GM21737 (cell line): ENCODE data around the gene PTPN2.
"Not testable (repeated sequence)": the region's sequence is repeated elsewhere in the genome, so short reads cannot be mapped to it uniquely, and the experiment has no call there.

Source experiments
- ATAC-seq: cut with Tn5 transposase; IDR thresholded peaks from one replicate; pipeline ENCODE4 v1.9.1; 2021; ENCODE audit warnings: mild to moderate bottlenecking, moderate library complexity; ENCODE audit not compliant: unreplicated experiment

The PTPN2 gene

DNA sequence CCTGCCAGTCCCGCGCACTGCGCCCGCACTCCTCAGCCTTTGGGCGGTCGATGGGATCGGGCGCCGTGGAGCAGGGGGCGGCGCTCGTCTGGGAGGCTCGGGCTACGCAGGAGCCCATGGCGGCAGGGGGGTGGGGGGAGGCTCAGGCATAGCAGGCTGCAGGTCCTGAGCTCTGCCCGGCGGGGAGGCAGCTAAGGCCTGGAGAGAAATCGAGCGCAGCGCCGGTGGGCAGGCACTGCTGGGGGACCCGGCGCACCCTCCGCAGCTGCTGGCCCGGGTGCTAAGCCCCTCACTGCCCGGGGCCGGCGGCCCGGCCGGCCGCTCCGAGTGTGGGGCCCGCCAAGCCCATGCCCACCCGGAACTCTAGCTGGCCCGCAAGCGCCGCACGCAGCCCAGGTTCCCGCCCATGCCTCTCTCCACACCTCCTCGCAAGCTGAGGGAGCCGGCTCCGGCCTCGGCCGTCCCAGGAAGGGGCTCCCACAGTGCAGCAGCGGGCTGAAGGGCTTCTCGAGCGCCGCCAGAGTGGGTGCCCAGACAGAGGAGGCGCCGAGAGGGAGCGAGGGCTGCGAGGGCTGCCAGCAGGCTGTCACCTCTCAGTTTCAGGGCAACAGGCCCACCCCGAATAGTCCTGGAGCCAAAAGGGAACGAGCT, 107.1 kb downstream of the PTPN2 start:
- ATAC-seq: no peak

DNA sequence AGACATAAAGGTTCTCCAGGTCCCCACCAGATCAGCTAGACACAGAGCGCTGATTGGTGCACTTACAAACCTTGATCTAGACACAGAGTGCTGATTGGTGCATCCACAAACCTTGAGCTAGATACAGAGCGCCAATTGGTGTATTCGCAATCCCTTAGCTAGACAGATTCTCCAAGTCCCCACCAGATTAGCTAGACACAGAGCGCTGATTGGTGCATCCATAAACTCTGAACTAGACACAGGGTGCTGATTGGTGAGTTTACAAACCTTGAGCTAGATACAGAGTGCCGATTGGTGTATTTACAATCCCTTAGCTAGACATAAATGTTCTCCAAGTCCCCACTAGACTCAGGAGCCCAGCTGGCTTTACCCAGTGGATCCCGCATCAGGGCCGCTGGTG, 107.6 kb downstream of the PTPN2 start:
- not testable (repeated sequence) for ATAC-seq

DNA sequence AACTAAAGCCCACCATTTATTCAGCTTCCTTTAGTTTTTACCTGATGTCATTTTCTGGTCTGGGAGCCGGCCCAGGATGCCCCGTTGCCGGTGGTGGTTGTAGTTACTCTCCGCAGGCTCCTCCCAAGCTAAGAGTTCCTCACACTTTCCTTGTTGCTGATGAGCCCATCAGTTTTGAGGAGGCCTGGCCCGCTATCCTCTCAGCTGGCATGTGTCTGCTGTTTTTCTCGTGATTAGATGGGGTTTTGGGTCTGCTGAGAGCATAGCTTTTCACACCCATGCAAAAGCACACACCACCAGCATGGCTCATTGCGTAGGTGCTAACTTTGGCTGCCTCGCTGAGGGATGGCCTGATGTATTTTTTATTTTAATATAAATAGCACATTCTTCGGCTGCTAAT, 109.1 kb downstream of the PTPN2 start:
- no peak for ATAC-seq

DNA sequence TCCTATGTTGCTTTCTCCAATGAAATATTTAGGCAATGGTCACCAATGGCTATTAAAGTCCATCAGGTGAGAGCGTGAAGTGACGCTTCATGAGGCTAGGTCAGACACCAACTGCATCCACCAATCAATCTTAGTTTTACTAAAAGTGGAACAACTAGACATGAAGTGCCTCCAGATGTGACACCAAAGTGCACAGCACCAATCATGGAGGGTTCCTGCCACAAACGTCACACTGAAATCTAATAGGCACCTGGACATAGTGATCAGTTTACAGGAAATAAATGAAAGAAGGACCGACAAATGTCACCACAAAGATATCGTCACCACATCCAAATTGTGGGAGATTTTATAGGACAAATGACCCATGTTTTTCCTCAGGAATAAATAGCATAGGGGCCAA, 110.7 kb downstream of the PTPN2 start:
- no peak for ATAC-seq

DNA sequence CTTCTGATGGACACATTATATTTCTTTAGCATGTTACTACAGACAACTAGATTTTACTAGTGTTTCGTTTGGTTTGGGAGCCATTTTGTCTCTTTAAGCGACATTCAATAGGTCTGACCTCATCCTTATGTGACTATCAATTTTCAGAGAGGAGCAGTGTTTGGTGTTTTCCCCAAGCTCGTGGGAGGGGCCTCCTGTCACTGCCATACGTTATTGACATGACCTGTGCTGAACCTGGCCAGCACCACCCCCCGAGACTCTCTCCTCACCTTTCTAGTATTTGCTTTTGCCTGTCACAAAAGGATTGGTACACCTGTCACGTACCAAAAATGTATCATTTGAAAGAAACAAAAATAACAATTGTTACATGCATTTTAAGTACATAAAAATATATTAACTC, 111.9 kb downstream of the PTPN2 start:
- ATAC-seq: no peak

DNA sequence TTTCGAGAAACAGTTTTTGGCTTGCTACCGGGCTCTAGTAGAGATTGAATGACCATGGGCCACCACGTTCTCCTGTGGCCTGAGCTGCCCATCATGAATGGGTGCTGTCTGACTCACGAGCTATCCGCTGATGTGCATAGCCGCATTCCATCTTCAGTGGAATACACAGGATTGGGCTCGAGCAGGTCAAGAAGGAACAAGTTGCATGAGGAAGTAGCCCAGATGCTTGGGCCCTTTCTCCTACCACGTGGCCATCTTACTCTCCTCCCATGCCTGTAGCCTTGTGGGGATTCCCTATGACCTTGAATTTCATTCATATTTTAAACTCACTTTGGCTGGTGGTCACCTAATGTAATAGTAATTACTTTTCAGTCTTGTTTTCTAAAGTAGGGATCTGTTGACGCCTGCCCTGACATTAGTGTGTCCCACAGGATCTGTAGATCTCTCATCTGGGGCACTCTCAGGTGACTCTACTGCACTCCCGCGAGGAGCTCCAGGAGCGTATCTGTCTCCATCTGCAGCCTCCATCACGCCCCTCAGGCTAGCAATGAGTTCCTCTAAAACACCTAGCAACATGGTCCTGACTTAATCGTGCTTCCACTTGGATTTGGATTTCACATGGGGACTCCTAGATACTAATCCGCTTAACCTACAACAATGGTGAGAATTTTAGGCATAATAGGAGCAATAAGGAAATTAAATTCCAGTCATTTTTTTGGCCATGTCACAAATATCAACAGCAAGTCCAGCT, 113.4 kb downstream of the PTPN2 start:
- ATAC-seq: no peak

DNA sequence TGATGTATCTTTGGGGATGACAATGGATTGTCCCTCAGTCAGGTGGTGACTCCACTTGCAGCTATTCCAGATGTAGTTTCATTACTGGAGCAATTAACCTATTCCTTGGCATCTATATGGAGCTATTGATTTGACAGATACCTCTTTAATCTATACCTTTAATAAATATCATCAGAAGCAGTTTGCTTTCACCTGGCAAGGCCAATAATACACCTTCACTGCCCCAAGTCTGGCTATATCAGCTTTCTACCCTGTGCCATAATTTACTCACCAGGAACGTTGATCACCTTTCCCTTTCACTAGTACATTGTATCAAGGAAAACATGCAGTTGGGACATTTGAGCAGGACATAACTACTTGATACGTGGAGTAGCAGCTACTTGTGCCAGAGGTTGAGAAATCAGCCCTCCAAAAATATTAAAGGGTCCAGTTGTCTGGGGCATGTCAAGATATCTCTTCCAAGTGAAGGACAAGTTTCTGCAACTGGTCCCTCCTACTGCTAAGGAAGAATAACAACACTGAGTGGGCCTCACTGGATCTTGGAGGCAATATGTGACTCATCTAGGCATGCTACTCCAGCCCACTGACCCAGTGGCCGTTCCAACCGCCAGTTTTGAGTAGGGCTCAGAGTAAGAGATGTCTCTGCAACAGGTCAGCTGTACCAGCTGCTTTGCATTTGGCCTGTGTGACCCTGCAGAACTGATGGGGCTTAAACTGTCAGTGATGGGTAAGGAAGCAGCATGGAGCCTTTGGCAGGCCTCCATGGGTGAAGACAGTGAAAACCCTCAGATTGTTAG, 114.2 kb downstream of the PTPN2 start:
- ATAC-seq: no peak

DNA sequence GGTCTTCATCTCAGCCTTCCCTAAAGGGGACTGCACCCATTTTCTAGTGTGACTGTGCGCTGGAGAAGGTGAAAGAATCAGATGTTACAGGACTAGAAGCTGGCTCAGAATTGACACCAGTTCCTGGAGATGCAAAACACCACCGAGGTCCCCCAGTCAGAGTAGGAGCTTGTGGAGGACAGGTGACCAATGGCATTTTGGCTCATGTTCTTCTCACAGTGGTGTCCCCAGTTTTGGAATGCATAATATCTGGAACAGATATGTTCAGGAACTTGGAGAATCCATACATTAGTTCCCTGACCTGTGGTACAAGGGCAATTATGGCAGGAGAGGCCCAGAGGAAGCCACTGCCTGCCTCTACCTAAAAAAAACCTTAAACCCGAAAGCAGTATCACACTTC, 114.9 kb downstream of the PTPN2 start:
- ATAC-seq: no peak

DNA sequence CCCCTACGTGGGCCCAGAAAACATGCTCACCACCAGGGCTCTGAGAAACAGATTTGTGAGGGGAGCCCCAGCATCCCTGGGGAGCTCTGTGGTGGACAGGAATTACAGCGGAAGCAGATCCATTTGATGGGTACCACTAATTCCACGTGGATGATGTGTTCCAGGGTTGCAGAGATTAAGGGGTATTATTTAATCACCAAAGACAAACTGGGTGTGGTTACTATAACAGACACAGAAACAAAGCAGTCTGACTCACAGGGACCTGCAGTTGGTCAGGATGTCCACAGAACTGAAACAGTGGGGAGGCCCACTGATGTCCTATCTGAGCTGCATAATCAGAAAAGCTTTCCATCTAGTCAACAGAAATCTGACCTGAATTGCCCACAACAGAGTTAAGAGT, 115.4 kb downstream of the PTPN2 start:
- no peak for ATAC-seq

DNA sequence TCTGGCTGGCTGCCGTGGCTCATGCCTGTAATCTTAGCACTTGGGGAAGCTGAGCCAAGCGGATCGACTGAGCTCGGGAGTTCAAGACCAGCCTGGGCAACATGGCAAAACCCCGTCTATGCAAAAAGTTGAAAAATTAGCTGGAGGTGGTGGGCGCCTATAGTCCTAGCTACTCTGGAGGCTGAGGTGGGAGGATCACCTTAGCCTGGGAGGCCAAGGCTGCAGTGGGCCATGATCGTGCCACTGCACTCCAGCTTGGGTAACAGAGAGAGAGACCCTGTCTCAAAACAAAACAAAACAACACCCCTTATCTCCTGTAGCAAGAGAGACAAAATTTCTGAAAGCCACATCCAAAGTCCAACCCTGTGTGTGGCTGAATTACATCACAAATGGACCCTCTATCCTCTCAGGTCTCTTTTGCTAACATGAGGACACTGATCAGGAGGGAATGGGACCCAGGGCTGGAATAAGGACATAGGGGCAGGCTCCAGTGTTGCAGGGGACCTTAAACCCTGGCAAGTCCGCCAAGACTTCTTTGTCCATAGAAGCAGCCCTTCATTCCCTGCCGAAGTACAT, 116.4 kb downstream of the PTPN2 start:
- ATAC-seq: no peak

DNA sequence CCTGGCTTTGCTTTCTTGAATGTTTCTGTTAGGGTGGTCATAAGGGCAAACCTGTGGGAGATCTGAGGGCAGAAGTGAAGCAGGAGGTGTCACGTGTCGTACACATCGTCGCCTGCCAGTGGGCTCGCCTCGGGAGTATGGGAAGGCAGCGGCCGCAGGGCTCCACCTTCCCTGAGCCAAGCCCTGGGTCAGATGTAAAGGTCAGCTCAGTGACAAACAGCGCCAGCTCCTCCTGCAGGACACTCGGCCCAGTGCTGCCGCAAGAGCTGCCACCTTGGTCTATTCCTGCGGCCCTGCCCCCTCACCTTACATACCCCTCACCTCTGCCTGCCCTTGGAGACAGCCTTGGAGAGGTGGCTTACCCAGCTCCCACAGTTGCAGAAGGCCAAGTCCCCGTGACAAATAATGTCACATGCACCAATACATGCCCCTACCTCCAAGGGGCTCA, 117.0 kb downstream of the PTPN2 start:
- ATAC-seq: no peak

DNA sequence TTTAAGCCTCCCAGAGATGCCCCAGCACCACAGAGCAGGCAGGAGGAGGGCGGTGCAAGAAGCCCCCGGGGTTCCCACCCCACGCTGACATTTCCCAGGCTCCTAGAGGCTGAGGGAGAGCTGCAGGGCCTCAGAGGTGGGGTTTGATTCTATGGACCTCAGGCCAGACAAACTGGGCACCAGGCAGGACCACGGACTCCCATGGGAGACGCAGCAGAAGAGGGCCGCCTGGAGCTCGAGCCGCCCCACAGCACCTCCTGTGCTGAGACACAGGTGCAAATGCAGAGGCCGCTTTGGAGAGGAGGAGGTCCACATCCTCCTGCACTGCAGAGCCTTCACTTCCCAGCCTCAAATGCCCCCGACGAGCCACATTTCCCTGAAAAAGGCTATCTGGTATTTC, 118.5 kb downstream of the PTPN2 start:
- no peak for ATAC-seq

DNA sequence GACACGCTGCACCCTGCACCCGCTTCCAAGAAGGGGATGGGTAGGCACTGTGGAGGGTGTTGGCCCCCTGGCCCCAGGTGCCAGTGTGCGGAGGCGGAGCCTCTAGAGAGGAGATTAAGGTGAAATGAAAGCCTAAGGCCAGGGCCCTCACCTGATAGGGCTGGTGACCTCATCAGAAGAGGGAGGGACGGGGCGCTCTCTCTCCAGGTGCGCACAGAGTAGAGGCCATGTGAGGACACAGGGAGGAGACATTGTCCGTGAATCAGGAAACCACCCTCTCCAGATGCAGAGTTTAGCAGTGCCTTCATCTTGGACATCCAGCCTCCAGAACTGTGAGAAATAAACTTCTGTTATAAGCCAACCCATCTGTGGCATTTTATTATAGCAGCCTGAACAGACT, 118.9 kb downstream of the PTPN2 start:
- no peak for ATAC-seq

DNA sequence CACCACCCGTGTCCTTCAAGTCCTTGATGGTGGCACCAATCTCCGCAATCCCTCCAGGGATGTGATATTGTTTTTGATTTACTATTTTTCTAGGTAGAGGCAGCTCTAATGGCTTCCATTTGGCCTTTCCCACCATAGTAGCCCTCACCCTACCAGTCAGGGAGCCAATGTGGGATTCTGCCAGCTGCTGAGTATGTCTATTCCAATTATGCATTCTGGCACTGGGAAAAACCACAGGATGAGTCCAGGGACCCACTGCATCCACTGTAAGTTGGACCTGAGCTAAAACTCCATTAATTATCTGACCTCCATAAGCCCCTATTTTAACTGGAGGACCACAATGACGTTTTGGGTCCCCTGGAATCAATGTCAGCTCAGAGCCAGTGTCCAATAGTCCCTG, 125.5 kb downstream of the PTPN2 start:
- not testable (repeated sequence) for ATAC-seq

DNA sequence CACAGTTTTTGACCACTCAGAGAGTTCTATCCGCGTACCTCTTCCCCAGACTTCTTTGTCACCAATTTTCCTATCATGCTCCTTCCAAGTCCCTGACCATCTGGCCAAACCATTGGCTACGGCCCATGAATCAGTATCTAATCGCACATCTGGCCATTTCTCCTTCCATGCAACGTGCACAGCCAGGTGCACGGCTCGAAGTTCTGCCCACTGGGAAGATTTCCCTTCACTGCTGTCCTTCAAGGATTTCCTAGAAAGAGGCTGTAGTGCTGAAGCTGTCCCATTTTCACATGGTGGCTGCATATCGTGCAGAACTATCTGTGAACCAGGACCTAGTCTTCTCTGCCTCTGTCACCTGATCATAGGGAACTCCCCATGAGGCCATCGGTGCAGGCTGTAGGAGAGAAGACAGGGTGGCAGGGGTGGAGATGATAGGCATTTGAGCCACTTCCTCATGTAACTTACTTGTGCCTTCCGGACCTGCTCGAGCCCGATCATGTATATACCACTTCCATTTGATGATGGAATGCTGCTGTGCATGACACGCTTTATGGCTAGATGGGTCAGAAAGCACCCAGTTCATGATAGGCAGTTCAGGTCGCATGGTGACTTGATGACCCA, 127.3 kb downstream of the PTPN2 start:
- not testable (repeated sequence) for ATAC-seq

DNA sequence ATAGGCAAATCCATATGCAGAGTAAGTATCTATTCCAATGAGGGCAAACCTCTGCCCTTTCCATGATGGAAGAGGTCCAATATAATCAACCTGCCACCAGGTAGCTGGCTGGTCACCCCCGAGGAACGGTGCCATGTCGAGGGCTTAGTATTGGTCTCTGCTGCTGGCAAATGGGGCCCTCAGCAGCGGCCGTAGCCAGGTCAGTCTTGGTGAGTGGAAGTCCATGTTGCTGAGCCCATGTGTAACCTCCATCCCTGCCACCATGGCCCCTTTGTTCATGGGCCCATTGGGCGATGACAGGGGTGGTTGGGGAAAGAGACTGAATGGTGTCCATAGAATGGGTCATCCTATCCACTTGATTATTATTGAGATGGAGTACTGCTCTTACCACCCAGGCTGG, 128.4 kb downstream of the PTPN2 start:
- ATAC-seq: not testable (repeated sequence)

DNA sequence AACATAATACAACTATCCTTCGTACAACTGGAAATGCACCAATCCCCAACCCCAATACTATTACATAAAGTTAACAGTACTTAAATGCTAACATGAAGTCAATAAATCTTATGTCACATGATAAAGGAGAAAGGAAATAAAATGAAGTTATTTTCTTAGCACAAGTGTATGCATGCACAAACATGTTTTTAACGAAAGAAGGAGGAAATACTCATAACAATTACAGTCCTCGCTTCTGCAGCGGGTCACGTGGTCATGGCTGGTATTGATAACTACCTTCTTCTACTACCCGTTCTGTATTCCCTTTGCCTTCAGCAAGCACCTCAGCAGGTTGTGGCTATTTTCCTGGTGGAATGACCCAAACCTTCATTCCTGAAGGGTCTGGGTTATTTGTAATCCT, 129.5 kb downstream of the PTPN2 start:
- no peak for ATAC-seq

DNA sequence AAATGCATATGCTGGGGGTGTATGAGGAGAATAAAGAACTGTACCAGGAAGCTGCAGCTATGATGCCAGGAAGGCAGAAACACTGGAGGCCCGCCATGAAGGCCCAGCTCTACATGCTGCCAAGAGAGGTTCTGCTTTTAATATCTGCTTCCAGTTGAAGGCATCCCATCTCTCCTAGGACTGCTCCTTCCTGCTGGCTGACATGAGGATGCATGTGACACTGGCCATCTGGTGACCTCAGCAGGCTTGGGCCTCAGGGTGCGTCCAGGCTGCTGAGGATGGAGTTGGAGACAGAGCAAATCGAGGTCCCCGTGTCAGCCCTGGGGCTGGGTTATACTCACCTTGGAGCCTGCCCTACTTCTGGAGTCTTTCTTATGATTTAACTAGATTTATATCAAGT, 132.1 kb downstream of the PTPN2 start:
- no peak for ATAC-seq

DNA sequence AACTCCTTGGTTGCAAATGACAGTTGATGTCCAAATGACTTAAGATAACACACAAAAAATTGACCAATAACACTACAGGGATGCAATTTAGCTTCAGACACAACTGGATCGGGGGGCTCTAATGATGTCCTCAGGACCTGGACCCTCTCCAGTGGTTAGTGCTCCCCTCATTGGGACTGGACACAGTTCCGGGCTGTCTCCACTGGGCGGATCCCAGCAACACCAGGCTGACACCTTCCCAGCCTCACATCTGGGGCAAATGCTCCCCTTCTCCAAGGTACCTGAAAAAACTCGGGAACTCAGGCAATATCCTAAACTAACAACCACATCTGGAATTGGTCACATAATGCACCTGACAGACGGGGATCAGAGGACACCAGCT, 132.5 kb downstream of the PTPN2 start:
- ATAC-seq: no peak

DNA sequence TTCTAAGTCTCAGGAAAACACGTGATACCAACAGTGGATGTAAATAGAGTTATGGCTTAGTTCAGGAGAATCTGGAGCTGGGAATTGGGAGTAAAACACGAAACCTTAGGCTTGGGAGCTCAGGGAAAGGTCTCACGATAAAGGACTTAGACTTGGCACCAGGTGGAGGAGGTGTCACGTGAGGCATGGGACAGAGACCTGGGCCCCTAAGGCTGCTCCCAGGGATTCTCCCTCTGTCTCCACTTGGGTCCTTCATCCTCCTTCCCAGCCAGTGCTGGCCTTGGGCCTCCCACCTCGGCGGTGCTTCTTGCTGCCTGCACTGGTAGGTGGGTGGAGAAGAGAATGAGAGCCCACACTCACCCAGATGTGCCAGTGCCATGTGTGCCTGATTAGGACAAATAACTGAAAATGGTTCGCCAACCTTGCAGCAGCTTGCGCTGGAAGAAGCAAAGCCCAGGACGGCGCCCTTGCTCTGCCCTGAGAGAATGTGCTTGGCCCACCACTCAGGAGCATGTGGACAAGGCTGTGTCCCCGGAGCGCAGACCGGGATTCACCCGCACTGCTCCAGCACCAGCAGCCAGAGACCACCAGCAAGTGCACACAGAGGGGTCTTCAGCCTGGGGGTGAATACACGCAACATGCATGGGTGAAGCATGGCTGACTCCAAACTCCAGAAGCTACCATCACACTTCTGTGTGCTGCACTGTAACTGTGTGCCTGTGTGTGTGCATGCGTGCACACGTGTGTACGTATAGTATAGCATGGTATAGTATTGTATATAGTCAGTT, 133.1 kb downstream of the PTPN2 start:
- no peak for ATAC-seq
